Stimulated activated naive CD8-positive, alpha-beta T cell treated with anti-CD3 and anti-CD28 coated beads, Interleukin-15, Interleukin-2, amounts not matched to agents 100 U/mL and 50 U/mL, for 24 hours (primary cell): ENCODE measurements around the gene ZBTB11.
A peak's percentile ranks its signal among the peaks of the same experiment; 100 is the strongest.
"Not testable (repeated sequence)": the region's sequence is repeated elsewhere in the genome, so short reads cannot be mapped to it uniquely, and the experiment has no call there.

Experiments used
- ATAC-seq: fragments of 150-1000 bp; cut with Tn5 transposase; one replicate; pipeline ENCODE4 v1.10.0; 2021
- DNase-seq: peaks from one replicate; pipeline ENCODE4 v3.0.0; 2021

The ZBTB11 gene

DNA sequence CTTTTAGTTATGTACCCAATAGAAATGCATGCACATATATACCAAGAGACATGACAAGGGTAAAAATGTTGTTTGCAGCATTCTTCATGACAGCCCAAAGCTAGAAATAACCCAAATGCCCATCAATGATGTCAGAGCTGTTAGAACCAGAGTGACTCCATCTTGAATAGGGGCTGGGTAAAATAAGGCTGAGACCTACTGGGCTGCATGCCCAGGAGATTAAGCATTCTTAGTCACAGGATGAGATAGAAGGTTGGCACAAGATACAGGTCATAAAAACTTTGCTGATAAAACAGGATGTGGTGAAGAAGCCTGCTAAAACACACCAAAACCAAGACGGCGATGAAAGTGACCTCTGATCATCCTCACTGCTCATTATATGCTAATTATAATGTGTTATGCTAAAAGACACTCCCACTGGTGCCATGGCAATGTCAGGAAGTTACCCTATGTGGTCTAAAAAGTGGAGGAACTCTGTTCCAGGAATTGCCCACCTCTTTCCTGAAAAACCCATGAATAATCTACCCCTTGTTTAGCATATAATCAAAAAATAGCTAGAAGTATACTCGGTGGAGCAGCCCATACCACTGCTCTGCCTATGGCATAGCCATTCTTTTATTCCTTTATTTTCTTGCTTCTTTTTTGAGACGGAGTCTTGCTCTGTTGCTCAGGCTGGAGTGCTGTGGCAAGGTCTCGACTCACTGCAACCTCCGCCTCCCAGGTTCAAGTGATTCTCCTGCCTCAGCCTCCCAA, 32.9 kb downstream of the ZBTB11 start:
- peak; percentile 49 for DNase-seq
- ATAC-seq: peak; percentile 93

DNA sequence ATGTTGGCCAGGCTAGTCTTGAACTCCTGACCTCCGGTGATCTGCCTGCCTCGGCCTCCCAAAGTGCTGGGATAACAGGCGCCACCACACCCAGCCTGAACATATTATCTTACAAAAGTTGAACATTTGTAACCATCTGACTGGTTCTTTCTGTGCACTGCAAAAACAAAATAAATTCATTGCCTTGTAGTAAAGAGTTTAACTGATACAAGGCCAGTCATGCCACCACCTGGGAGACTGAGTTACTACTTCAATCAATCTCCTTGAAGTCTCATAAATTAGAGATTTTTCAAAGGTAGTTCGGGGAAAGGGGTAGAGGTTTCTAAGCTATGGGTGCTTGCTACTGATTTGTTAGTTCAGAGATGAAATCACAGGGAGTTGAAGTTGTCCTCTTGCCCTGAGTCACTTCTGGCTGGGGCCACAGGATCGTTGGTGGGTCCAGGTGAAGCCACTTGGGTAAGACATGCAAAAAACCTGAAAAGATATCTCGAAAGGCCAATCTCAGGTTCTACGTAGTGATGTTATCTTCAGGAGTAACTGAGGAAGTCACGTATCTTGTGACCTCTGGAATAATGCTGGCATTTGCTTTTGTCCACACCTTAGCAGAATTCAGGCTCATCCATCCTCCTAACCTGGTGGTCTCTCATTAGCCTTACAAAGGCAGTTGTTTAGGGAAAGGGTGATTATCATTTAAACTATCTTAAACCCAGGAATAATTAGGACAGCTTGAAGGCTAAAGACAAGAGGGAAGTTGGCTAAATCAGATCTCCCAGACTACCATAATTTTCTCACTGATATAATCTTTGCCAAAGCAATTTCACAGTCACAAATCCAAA, 33.7 kb downstream of the ZBTB11 start:
- no peak for ATAC-seq
- no peak for DNase-seq

DNA sequence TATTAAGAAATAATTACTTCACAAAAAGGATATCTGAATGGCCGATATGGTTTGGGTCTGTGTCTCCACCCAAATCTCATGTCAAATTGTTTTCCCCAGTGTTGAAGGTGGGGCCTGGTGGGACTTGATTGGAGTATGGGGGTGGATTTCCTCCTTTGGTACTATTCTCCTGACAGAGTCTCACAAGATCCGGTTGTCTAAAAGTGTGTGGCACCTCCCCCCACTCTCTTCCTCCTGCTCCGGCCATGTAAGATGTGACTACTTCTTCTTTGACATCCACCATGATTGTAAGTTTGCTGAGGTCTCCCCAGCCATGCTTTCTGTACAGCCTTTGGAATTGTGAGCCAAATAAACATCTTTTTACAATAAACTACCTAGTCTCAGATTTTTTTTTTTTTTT, 34.5 kb downstream of the ZBTB11 start:
- ATAC-seq (no peak), DNase-seq (no peak)

DNA sequence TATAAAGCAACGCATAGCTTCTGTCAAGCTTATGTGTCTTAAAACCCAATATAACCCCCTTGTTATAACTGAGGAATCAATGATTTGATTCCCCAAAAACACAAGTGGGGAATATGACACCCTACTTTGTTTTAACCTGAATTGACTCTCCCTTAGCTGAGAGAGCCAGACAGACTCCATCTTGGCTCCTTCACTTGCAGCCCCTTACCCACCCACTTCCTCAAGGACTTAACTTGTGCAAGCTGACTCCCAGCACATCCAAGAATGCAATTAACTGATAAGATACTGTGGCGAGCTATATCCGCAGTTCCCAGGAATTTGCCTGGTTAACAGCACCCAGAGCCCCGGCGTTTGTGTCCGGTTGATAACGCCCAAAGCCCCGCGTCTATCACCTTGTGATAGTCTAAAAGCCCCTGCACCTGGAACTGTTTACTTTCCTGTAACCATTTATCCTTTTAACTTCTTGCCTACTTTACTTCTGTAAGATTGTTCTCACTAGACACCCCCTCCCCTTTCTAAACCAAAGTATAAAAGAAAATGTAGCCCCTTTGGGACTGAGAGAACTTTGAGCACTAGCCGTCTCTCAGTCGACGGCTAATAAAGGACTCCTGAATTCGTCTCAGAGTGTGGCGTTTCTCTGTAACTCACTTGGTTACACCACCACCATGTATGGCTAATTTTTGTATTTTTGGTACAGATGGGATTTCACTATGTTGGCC, 35.4 kb downstream of the ZBTB11 start:
- not testable (repeated sequence) for DNase-seq, ATAC-seq

DNA sequence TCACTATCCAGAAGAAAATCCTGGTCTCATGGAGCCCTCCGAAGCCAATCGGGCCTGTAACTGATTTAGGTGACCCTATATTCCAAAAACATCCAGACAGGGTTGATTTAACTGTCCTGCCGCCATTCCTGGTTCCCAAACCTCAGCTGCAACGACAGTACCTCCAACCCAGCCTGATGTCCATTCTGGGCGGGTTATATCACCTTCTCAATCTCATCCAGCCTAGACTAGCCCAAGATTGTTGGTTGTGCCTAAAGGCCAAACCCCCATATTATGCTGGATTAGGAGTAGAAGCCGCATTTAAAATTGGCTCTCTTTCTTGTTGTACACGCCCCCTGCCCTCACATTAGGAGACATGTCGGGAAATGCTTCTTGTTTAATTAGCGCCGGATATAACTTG, 36.7 kb downstream of the ZBTB11 start:
- ATAC-seq (no peak), DNase-seq (no peak)

DNA sequence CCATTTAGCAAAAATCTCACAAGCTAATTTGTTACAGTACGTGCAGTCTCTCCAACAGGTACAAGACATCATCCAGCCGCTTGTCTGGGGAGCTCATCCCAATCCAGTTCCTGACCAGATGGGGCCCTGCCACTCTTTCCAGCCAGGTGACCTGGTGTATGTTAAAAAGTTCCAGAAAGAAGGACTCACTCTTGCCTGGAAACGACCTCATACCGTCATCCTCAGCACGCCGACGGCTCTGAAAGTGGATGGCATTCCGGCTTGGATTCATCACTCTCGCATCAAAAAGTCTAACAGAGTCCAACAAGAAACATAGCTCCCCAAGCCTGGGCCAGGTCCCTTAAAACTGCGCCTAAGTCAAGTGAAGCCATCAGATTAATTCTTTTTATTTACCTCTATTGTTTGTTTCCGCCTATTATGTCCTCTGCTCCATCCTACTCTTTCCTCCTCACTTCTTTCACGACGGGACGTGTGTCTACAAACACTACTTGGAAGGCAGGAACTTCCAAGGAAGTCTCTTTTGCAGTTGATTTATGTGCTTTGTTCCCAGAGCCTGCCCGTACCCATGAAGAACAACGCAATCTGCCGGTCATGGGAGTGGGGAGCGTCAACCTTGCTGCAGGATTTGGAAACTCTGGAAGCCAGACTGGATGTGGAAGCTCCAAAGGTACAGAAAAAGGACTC, 37.5 kb downstream of the ZBTB11 start:
- ATAC-seq (no peak), DNase-seq (no peak)

DNA sequence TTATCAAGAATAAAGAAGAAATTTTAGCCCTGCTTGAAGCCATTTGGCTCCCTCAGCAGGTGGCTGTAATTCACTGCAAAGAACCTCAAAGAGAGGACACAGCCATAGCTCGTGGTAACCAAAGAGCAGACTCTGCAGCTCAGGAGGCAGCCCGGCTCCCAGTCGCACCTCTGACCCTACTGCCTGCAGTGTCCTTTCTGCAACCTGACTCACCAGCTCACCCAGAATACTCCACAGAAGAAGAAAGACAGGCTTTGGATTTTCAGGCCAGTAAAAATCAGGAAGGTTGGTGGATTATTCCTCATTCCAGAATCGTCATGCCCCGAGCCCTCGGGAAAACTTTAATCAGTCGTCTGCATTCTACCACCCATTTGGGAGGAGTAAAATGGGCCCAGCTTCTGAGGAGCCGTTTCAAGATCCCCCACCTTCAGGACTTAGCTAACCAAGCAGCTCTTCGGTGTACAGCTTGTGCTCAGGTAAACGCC, 38.6 kb downstream of the ZBTB11 start:
- no peak for ATAC-seq
- no peak for DNase-seq

DNA sequence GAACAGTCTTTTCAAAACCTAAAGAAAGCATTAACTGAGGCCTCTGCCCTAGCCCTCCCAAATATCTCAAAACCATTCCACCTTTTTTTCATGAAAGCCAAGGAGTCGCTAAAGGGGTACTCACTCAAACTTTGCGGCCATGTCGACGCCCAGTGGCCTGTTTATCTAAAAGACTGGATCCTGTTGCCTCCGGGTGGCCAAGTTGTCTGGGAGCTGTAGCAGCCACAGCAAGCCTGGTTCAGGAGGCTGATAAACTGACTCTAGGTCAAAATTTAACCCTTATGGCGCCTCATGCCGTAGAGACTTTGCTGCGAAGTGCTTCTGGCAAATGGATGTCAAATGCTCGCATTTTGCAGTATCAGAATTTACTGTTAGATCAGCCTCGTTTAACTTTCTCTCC, 39.5 kb downstream of the ZBTB11 start:
- ATAC-seq (no peak), DNase-seq (no peak)

DNA sequence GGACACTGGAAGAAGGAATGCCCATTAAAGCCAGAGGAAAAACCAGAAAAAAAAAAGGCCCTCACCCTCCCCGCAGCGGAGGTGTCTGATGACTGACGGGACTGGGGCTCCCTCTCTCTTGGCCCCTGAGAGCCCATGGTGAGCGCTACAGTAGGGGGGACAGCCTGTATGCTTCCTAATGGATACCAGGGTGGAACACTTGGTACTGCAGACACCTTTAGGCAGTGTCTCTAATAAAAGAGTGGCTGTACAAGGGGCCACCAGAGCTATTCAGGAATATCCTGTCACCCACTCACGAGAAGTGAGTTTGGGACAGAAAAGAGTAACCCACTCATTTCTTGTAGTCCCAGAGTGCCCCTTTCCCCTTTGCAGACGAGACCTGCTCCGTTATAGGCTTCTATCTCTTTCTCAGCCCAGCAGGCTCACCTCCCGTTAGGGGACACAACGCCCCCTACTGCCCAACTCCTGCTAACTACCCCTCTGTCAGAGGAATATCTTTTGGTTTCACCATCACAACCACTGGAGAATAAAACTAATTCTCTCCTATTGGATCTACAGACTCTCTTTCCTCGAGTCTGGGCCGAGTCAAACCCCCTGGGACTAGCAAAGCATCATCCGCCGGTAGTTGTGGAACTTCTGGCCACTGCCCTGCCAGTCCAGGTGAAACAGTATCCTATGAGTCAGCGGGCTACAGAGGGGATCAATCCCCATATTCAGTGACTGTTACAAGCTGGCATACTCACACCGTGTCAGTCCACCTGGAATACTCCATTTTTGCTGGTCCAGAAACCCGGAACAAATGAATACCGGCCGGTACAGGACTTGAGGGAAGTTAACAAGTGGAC, 40.8 kb downstream of the ZBTB11 start:
- ATAC-seq: peak; percentile 88
- peak; percentile 81 for DNase-seq

DNA sequence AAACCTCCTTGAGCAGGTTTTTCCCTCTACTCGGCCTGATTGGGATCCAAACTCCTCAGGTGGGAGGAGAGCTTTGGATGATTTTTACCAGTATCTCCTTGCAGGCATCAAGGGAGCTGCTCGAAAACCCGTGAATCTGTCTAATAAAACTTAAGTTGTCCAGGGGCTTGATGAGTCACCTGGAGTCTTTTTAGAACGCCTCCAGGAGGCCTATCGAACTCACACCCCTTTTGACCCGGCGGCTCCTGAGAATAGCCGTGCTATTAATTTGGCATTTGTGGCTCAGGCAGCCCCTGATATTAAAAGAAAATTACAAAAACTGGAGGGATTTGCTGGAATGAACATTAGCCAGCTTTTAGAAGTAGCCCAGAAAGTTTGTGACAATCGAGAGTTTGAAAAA, 41.6 kb downstream of the ZBTB11 start:
- no peak for DNase-seq
- no peak for ATAC-seq

DNA sequence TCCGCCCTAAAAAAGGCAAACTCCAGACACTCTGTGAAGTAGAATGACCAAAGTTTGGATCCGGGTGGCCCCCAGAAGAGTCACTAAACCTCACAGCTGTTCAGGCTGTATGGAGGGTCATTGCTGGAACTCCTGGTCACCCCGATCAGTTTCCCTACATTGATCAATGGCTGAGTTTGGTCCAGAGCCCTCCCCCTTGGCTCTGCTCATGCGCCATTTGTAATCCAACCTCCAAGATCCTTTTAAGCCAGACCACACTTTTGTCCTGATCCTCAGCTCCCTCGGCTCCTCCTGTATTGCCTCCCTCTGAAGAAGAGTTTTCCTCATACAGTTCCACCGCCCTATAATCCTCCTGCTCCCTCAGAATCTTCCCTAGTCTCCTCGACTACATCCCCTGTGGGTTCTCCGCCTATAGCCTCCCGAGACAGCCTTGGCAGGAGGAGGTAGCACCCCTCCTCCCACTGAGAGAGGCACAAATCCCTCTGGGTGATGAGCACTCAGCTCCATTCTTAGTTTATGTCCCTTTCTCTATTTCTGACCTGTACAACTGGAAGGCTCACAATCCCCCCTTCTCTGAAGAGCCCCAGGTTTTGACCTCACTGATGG, 42.2 kb downstream of the ZBTB11 start:
- ATAC-seq: no peak
- DNase-seq: no peak

DNA sequence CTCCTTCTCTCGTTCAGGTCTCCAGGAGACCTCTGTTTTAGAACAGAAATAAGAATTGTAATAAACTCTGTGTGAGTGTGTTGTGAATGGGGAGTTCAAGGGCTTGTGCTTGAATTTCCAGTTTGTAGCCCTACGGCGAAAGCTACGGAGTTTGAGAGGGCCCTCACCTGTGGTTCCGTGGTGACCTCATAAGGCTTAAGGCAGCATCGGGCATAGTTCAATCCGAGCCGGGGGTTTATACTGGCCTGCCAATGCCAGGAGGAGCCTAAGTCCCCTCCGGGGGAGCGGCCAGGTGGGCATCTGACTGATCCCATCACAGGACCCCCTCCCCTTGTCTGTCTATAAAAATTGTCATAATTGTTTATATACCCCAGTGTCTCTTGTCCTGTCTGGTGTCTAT, 43.7 kb downstream of the ZBTB11 start:
- no peak for ATAC-seq
- DNase-seq: no peak

DNA sequence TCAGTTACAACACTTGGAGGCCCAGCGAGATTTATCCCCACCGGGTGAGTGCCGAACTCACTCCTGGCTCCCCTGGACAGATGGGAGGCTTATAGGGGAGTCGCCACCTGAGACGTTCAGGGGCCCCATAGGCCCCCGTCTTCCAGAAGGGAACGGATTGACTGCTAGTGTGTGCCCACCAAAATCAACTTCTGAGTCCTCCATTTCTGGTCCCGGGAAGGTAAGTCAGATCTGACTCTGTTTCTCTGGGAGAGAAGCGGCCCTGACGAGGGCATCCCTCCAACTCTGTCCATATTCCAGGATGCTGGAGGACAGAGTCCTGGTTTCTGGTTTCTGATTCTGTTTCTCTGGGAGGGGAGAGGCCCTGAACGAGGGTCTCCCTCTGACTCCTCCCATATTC, 44.3 kb downstream of the ZBTB11 start:
- DNase-seq: no peak
- ATAC-seq: no peak

DNA sequence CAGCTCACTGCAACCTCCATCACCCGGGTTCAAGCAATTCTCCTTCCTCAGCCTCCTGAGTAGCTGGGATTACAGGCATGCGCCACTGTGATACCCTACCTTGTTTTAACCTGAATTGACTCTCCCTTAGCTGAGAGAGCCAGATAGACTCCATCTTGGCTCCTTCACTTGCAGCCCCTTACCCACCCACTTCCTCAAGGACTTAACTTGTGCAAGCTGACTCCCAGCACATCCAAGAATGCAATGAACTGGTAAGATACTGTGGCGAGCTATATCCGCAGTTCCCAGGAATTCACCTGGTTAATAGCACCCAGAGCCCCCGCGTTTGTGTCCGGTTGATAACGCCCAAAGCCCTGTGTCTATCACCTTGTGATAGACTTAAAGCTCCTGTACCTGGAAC, 45.0 kb downstream of the ZBTB11 start:
- not testable (repeated sequence) for ATAC-seq, DNase-seq

DNA sequence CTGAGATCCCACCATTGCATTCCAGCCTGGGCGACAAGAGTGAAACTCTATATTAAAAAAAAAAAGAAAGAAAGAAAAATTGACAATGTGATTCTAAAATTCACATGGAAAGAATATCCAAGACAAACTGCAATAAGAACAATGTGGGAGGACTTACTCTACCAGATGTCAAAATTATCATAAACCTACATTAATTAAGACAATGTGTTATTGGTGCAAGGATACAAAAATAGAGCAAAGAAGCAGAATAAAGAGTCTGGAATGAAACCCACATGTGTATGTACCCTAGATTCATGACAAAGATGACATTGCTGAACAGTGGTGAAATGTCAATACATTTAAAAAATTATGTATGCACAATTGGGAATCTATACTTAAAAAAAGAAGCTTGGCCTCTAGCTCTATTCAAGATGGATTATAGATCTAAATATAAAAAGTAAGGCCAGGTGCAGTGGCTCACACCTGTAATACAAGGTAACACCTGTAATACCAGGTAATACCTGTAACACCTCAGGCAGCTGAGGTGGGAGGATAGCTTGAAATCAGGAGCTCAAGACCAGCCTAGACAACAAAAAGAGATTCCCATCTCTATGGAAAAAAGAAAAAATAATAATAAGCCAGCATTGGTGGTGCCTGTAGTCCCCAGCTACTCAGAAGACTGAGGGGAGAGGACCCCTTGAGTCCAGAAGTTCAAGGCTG, 45.7 kb downstream of the ZBTB11 start:
- ATAC-seq (no peak), DNase-seq (no peak)

DNA sequence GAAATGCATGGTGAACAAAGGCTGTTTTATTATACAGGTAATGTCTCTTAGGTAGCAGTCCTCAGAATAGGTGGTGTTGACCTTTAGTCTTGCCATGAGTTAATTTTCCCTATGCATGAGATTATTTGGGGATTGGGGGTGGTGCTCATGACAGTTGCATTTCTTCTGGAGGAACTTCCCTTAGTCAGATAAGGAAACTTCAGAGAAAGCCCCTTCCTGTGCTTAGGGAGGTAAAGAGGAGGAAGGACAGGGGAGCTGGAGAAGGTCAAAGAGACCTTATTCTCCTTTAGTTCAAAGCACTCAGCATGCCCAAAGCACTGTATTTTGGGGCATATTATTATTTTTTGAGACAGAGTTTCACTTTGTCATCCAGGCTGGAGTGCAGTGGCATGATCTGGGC, 47.7 kb downstream of the ZBTB11 start:
- DNase-seq: no peak
- ATAC-seq: no peak

DNA sequence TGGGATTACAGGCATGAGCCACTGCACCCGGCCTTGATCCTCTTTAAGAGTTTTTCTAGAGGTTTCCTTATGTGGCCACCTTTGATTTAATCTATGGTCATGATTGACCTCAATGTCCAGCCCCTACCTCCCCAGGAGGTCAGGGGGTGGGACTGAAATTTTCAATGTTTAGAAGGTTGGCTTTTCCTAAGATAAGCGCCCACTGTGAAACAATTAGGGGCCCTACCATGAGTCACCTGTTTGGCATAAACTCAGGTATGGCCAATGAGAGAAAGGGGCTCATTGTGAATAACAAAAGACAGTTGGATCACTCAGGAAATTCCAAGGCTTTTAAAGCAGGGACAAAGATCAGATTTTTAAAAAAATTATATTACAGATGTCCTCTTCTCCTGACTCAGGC, 51.1 kb downstream of the ZBTB11 start:
- ATAC-seq (no peak), DNase-seq (no peak)

DNA sequence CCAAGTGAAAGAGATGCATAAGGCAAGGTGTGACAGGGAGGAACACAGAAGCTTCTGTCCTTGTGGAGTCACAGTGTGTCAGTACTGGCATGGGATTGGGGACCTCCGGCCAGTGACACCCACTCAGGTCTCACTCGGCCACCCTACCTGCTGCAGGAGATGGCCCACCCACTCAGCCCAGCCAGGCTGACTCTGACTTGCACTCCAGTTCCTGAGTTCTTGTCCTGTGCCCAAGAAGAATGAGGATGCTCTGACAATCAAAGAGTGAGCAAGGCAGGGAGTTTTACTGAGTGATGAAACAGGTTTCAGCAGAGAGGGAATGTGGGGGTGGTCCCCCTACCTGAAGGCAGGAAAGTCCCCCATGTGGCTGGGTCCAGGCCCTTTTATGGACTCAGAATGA, 52.1 kb downstream of the ZBTB11 start:
- DNase-seq (no peak), ATAC-seq (no peak)

DNA sequence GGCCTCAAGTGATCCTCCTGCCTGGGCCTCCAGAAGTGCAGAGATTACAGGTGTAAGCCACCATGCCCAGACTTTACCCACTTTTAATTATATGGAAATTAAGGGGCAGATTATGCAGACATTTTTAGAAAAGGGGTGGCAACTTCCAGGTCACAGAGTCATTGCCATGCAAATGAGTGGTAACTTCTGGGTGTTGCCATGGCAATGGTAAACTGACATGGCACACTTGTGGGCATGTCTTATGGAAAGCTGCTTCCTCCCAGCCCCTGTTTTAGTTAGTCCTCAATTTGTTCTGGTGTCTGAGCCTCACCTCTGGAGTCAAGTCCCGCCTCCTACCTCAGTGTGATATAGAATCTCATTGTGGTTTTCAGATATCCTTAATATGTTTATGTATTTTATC, 53.3 kb downstream of the ZBTB11 start:
- ATAC-seq: no peak
- no peak for DNase-seq

DNA sequence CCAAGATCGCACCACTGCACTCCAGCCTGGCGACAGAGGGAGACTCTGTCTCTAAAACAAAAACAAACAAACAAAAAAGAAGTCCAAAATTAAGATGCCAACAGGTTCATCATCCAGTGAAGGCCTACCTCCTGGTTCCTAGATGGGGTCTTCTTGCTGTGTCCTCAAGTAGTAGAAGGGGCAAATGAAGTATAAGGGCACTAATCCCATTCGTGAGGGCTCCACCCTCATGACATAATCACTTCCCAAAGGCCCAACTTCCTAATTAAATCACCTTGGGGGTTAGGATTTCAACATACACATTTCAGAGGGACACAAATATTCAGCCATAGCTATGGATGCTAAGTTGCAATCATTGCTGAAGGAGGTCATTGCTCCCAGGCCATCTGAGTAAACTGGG, 57.2 kb downstream of the ZBTB11 start:
- no peak for ATAC-seq
- no peak for DNase-seq
